HepG2 (cell line): ENCODE measurements around the gene ARMH4. TPM values are rescaled to one million over a fixed set of nuclear protein-coding genes. Genes with fewer than 3 reads are reported as not detected.

Experiments
- ATAC-seq: fragments of 200-7000 bp; cut with Tn5 transposase; 3 replicates; pipeline ENCODE4 v1.9.1; 2020; ENCODE audit warnings: mild to moderate bottlenecking, moderate library complexity
- BruUV-seq: library from RNA; stranded (reverse); fragments of 400-500 nt; replicated peaks from 2 replicates; lab custom pipeline; 2021; lab: Mats Ljungman, UMichigan
- CTCF ChIA-PET: fragments of 300-600 bp; formaldehyde crosslinking; extraction: SDS; loops from one replicate; lab custom pipeline; 2021; ENCODE audit warnings: low total read pairs, inconsistent platforms, low intra/inter-chr PET ratio; lab: Yijun Ruan, JAX
- POLR2A ChIA-PET: fragments of 350-600 bp; sonication (Branson Sonifier 250); formaldehyde crosslinking; loops from one replicate; lab custom pipeline; 2020; ENCODE audit warnings: antibody characterized with exemption, inconsistent platforms; lab: Yijun Ruan, JAX
- DNase-seq: peaks from one replicate; pipeline ENCODE4 v3.0.0-alpha.2; 2015; ENCODE audit warnings: low spot score
- FAIRE-seq: peaks from 3 replicates; lab custom pipeline; 2011; peaks lifted over from hg19 to GRCh38; lab: Jason Lieb, UNC
- H2AFZ ChIP-seq: one replicate; pipeline ENCODE4 v1.6.1; 2011; ENCODE audit warnings: low read length, inconsistent platforms
- H3K27ac ChIP-seq: fragments of 300-600 bp; 3 replicates; pipeline ENCODE4 v1.8.0; 2011; ENCODE audit warnings: mixed run types, mild to moderate bottlenecking, mixed read lengths, low read length, inconsistent platforms; ENCODE audit not compliant: insufficient read depth; ENCODE audit errors: extremely low read length
- H3K27me3 ChIP-seq, 2 experiments: fragments of 200-600 bp in 1 of 2; 2 replicates in 1 of 2; 3 replicates in 1 of 2; pipeline versions ENCODE4 v1.6.0 to v1.8.0; 2011; ENCODE audit warnings: low read length in 2 of 2, mild to moderate bottlenecking in 2 of 2, moderate library complexity in 2 of 2, inconsistent platforms in 1 of 2; ENCODE audit not compliant: insufficient read depth in 2 of 2, control insufficient read depth in 1 of 2
- H3K36me3 ChIP-seq, 2 experiments: fragments of 200-600 bp in 1 of 2; replicated peaks in 1 of 2; 2 replicates in 1 of 2; 3 replicates in 1 of 2; pipeline versions ENCODE4 v1.5.1 to v1.8.0; 2011; ENCODE audit warnings: low read length in 2 of 2, inconsistent platforms in 1 of 2; ENCODE audit not compliant: insufficient read depth in 2 of 2, control insufficient read depth in 1 of 2
- H3K4me1 ChIP-seq: 2 replicates; pipeline ENCODE4 v1.5.1; 2012; ENCODE audit warnings: low read length, inconsistent platforms; ENCODE audit not compliant: insufficient read depth
- H3K4me2 ChIP-seq: 2 replicates; pipeline ENCODE4 v1.6.0; 2011; ENCODE audit warnings: low read depth, low read length, inconsistent platforms
- H3K4me3 ChIP-seq, 3 experiments: fragments of 200-600 bp in 1 of 3; sonication (generic), shearing (Covaris generic) in 1 of 3; replicated peaks in 1 of 3; 2 replicates each; pipeline ENCODE4 v1.5.1; 2011 to 2016; ENCODE audit warnings: low read length in 3 of 3, inconsistent platforms in 2 of 3, low read depth in 2 of 3, mild to moderate bottlenecking in 2 of 3, control low read depth in 1 of 3, mixed read lengths in 1 of 3; ENCODE audit not compliant: insufficient read depth in 1 of 3
- H3K79me2 ChIP-seq: one replicate; pipeline ENCODE4 v1.6.1; 2011; ENCODE audit warnings: low read length, inconsistent platforms; ENCODE audit not compliant: insufficient read depth
- H3K9ac ChIP-seq: 2 replicates; pipeline ENCODE4 v1.6.0; 2011; ENCODE audit warnings: mild to moderate bottlenecking, low read depth, low read length, inconsistent platforms; ENCODE audit not compliant: insufficient read depth
- H3K9me3 ChIP-seq: 2 replicates; pipeline ENCODE4 v1.5.1; 2012; ENCODE audit warnings: mild to moderate bottlenecking, low read length
- H4K20me1 ChIP-seq: 2 replicates; pipeline ENCODE4 v1.6.0; 2011; ENCODE audit warnings: inconsistent platforms, mild to moderate bottlenecking, low read length, moderate library complexity; ENCODE audit not compliant: insufficient read depth
- FOXP1 ChIP-seq, 2 experiments: fragments of 450-650 bp in 1 of 2; IDR thresholded peaks; 2 replicates each; pipeline ENCODE4 v1.6.1; 2017 to 2018; ENCODE audit warnings: antibody characterized with exemption in 1 of 2
- KLF15 ChIP-seq: sonication (generic); formaldehyde crosslinking; IDR thresholded peaks from 2 replicates; pipeline ENCODE4 v1.8.1; 2023; ENCODE audit warnings: borderline replicate concordance, mild to moderate bottlenecking, inconsistent platforms, missing genetic modification reagents, mixed read lengths
- TOE1 ChIP-seq: sonication (generic); formaldehyde crosslinking; IDR thresholded peaks from 2 replicates; pipeline ENCODE4 v1.4.0; 2020; ENCODE audit warnings: mild to moderate bottlenecking, missing genetic modification reagents
- ZBTB21 ChIP-seq: sonication (generic); formaldehyde crosslinking; IDR thresholded peaks from 2 replicates; pipeline ENCODE4 v1.4.0; 2020; ENCODE audit warnings: missing genetic modification reagents
- WGBS: methylation state at CpG from one replicate; pipeline ENCODE4 v1.1.6; 2017; ENCODE audit warnings: low lambda C conversion rate; 5-methylcytosine and 5-hydroxymethylcytosine counted together
- in situ Hi-C: cut with HindIII; loops from 2 replicates; pipeline ENCODE4 v1.10.0; 2017; ENCODE audit warnings: low pct_unique_long_range_greater_than_20kb; ENCODE audit not compliant: extremely low pct_ligation_motif_present
- intact Hi-C: fragments of 100-400 bp; cut with micrococcal nuclease; formaldehyde crosslinking; loops from one replicate; pipeline ENCODE4 v1.10.0; 2022; ENCODE audit not compliant: unreplicated experiment
- polyA plus RNA-seq, 8 experiments: library from polyadenylated mRNA; depleted of rRNA in 3 of 8; stranded (reverse) in 7 of 8; unstranded in 1 of 8; fragments of >200 nt; fragmentation: Illumina TruSeq in 4 of 8; extraction: Trizol in 4 of 8; gene quantifications; 2 replicates each; pipeline versions ENCODE4 v1.2.1 to v1.2.3, GENCODE V29; 2011 to 2016; ENCODE audit warnings: low read depth in 4 of 8, missing spikeins in 1 of 8, mixed read lengths in 1 of 8; ENCODE audit not compliant: insufficient read depth in 1 of 8
- total RNA-seq, 5 experiments: library from RNA; depleted of rRNA; stranded (reverse); fragments of >200 nt; fragmentation: Illumina TruSeq; extraction: Trizol; gene quantifications; 2 replicates each; pipeline ENCODE4 v1.2.3, GENCODE V29; 2016; ENCODE audit warnings: low read depth in 1 of 5
- TF ChIP-seq, protein P1 (sequence below): sonication (generic); formaldehyde crosslinking; IDR thresholded peaks from 2 replicates; pipeline ENCODE4 v1.4.0; 2020; ENCODE audit warnings: missing genetic modification reagents
- TF ChIP-seq, protein P2 (sequence below): sonication (generic); formaldehyde crosslinking; IDR thresholded peaks from 2 replicates; pipeline ENCODE4 v1.8.0; 2022; ENCODE audit warnings: low read depth, missing genetic modification reagents

Gene ARMH4
- total and polyA plus RNA-seq, 2 of the 13 experiments (the other 11 are each of a cell fraction or from before 2014, with no cell fraction given): 0.02 to 0.18 TPM

DNA sequence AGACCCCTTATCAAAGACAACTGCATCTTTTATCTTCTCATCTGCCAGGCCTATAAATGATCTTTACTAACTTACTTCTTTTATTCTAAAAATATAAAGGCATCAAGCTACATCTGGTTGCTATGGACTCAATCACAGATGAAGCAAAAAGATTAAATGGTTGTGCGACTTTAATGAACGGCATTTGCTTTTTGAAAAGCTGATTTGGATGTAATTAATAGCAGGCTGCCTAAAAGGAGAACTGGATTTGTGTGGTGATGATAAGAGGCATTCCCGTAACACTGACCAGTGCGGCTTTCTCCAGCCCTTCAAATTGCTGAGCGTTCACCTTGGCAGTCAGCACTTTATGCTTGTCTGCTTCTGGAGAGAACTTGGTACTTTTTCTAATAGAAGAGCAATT lies 103.8 kb downstream of the ARMH4 start:
- 4% methylated on average over 5 of the region's 5 CpGs for WGBS
- POLR2A ChIA-PET: no interaction called here

More for the DNA sequence above, 103.8 kb downstream of the ARMH4 start:
- Histone ChIP-seq H3K27ac (no peak overlapping the region), H2AFZ (no peak overlapping the region), H3K36me3 (no peaks in the 10 kb centered on the region), H3K4me3 (no peak overlapping the region), H3K79me2 (no peaks in the 10 kb centered on the region), H4K20me1 (no peaks in the 10 kb centered on the region), H3K9me3 (no peaks in the 10 kb centered on the region), H3K9ac (no peak overlapping the region), H3K27me3 (peaks cover 0 to 8% of the 10 kb centered on the region in 2 experiments; a peak in 1 of 5 replicates), H3K4me1 (no peaks in the 10 kb centered on the region), H3K4me2 (no peak overlapping the region)
- FAIRE-seq (no peak), ATAC-seq (no peak), DNase-seq (no peak)
- in situ Hi-C loops: no loop called here
- intact Hi-C loops: no loop called here
- TF ChIP-seq FOXP1 (IDR thresholded peaks at IDR 0.05) (no peak), FOXP1 (CRISPR knock-in tag; IDR thresholded peaks at IDR 0.05) (no peak), KLF15 (CRISPR knock-in tag) (no peak), TOE1 (no peak), ZBTB21 (CRISPR knock-in tag) (no peak)
- TF ChIP-seq, protein P1, sequence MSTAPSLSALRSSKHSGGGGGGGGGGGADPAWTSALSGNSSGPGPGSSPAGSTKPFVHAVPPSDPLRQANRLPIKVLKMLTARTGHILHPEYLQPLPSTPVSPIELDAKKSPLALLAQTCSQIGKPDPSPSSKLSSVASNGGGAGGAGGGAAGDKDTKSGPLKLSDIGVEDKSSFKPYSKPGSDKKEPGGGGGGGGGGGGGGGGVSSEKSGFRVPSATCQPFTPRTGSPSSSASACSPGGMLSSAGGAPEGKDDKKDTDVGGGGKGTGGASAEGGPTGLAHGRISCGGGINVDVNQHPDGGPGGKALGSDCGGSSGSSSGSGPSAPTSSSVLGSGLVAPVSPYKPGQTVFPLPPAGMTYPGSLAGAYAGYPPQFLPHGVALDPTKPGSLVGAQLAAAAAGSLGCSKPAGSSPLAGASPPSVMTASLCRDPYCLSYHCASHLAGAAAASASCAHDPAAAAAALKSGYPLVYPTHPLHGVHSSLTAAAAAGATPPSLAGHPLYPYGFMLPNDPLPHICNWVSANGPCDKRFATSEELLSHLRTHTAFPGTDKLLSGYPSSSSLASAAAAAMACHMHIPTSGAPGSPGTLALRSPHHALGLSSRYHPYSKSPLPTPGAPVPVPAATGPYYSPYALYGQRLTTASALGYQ (CRISPR knock-in tag): no peak
- TF ChIP-seq, protein P2, sequence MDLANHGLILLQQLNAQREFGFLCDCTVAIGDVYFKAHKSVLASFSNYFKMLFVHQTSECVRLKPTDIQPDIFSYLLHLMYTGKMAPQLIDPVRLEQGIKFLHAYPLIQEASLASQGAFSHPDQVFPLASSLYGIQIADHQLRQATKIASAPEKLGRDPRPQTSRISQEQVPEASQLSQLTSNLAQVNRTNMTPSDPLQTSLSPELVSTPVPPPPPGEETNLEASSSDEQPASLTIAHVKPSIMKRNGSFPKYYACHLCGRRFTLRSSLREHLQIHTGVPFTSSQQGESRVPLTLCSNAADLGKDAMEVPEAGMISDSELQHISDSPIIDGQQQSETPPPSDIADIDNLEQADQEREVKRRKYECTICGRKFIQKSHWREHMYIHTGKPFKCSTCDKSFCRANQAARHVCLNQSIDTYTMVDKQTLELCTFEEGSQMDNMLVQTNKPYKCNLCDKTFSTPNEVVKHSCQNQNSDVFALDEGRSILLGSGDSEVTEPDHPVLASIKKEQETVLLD (CRISPR knock-in tag): no peak
- BruUV-seq: no TSS peak
- CTCF ChIA-PET: no interaction called here
